ENCODE results near the gene FA2H.

Gene FA2H

DNA sequence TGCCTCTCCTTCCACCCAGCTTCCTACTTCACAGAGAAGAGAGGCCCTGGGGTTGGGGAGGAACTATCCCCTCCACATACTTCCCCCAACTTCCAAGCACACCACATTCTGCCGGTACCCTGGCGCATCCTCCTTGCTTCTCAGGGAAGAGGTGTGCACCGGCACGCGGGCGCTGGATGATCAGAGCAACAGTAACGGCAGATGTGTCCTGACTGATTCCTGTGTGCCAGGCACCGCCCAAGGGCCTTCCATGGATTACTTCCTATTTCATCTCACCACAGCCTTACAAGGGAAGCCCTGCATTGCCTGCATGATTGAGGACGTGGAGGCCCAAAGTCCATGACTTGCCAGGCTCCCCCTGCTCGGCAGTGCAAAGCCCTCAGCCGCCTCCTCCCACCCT is 52.9 kb downstream of the FA2H start:
- no peak for DNase-seq

DNA sequence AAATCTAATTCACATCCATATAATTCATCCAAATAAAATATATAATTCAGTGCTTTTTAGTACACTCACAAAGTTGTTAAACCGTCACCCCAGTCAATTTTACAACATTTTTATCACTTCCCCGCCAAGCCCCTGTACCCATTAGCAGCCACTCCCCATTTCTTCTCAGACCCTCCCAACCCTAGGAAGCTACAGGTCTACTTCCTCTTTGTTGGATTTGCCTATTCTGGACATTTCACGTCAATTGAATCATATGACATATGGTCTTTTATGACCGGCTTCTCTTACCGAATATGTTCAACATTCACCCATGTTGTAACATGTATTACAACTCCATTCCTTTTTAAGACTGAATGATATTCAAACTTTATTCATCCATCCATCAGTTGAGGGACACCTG is 54.0 kb downstream of the FA2H start:
- no peak for DNase-seq

DNA sequence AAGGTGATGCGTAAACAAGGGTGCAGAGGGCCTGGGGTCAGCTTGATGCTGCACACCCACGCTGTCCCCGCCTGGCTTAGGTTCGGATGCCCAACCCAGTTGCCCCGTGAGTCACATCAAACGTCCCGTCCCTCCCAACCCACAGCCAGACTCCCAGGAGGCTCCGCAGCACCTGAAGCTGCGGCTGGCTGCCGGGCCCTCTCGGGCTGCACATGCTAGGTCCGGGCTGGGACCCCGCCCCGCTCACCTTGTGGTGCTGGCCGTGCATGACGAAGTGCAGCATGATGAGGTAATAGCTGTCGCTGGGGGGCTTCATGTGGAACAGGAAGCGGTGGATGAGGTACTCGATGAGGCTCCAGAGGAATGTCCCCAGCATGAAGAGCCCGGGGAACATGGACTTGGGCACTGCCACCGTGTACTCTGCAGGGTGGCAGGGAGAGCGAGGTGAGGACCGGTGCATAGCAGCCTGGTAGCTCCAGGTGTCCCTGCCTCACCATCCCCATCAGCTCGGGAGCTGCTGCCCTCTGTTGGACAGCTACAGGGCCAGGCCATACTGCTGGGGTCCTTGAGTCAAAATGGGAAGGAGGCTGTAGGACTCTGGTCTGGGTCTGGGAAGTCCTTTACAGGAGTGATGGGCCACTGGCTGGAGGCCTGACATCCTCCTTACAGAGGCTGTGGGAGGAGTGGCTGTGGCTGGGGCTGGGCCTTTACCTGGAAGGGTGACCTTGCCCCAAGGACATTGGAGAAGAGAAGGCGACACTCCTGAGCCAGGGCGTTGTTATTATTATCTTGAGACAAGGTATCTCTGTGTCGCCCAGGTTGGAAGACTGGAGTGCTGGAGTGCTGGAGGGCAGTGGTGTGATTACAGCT is 55.6 kb downstream of the FA2H start:
- no peak for DNase-seq

DNA sequence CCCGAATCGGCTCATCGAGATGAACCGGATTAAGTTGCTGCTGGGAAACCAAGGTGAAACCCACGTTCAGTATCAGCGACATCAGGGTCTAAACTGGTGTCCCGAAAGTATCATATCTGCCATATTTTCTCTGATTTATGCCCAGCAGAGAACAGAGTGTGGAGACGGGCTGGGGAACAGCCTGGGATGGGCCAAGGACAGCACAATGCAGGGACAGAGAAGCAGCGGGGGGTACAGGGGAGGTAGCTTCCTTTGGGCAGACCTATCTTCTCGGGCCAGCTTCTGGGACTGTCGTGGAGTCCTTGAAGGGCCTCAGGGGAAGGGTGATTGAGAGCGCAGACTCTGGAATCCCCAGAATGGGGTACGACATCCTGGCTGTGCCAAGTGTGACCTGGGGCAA is 56.5 kb downstream of the FA2H start:
- DNase-seq = no peak

DNA sequence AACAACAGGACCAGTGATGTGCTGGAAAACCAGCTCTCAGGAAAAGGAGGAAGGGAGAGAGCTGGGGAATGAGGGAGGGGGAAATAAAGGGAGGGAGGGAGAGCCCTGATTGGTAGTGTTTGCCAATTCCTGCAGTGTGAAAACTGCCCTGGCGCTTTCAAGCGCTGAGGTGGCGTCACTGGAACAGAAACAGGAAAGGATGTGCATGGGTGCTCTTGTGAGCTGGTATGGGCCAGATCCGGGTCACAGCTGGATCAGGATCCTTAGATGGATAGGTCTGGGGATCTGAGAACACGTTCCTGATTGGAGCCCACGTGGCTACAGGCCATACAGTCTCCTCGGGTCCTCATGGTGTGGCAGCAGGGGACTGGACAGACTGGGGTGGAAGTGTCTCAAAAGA is 57.3 kb downstream of the FA2H start:
- DNase-seq = no peak

DNA sequence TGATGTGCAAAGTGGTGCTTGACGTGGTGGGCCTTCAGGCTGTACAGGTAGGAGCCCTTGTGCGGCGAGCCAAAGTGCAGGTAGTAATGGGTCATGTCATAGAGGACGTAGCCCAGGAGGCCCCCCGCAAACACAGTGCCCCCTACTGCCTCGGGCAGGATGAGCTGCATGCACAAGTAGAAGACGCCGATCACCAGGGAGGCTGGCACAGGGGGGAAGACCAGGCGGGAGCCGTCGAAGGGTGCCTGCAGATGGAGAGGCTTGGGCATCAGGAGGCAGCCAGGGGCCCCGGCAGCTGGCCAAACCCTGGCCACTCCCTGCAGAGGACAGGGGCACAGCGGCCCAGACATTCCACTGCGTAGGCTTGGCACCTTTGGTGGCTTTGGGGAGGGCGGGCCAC is 58.3 kb downstream of the FA2H start:
- no peak for DNase-seq

DNA sequence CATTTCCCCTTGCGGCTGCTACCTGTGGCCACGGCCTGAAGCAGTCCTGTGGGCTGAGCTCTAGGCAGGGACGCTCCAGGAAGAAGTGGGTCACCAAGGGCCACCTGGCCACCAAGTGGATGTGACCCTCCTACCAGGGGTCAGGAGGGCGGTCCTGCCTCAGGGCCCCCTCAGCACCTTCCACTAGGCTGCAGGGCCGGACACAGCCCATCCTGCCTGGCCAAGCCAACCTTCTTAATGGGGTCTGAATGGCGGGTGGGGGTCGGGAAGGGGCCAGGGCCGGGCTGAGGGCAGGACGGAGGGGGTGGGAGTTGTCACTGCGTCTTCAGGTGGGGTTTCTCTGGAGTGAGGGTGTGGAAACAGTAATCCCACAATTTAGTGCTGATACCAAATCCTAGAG is 60.7 kb downstream of the FA2H start:
- no peak for DNase-seq

DNA sequence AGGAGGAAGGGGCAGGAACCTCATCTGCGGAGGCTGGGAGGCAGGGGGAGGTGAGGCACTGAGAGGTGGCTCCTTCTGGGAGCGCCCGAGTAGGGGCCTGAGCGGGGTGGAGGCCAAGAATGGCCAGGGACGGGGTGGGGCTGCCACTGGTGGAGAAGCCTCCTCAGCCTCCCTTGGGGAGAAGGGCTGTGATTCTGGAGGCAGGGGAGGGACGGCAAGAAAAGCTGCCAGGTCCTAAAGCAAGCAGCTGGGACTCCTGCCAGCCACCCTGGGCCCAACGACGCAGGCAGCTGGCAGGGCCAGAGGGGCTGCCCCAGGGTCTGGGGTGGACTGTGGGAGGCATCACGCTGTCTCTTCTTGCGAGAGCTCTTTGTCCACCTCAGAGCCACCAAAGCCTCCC is 61.3 kb downstream of the FA2H start:
- DNase-seq = no peak

DNA sequence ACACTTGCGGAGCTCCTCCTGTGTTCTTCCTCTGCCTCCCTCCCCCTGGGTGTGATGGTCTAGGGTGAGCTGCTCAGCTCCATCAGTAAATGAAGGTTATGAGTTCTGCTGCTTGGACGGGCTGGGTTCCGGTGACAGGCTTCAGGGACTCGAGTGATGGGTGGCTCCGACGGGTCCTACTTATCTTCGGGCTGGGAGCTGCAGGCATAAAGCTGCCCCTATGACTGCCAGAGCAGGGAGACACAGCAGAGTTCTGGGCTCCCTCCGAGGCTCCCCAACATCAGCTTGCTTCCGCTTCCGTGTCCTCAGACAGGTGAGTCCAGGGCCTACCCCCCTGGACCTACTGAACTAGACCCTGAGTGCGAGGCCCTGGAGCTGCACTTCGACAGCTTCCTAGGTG is 62.7 kb downstream of the FA2H start:
- no peak for DNase-seq

DNA sequence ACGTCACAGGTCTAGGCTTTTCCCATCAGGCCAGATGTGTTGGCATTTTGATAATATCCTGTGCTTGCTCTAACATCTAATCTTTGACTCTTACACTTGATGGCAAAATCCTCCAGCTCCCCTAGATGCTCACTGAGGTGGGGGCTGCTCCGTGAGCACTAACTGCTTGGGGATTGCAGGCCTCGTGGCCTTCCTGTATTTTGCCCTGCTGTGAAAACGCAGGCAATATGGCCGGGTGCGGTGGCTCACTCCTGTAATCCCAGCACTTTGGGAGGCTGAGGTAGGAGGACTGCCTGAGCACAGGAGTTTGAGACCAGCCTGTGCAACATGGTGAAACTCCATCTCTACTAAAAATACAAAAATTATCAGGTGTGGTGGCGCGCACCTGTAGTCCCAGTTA is 64.2 kb downstream of the FA2H start:
- DNase-seq = no peak

DNA sequence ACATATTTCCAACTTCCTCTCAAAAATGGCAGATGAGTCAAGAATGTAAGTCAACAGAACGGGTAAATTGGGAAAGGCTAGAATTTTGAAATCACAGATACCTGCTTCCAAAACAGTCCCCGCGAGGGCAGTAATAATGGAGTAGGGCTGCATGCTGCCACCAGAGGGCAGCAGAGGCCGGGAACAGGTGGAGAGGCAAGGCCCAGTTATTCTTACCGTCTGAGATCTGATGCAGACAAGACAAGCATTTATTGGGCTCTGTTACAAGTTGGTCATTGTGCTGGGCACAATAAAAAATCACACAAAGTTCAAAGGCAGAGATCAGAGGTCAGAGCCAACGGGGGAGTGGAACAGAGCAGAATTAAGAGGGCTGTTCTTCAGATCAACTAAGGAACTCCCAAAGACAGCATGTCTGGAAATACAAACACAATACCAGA is 65.2 kb downstream of the FA2H start:
- DNase-seq = peak; percentile 83

DNA sequence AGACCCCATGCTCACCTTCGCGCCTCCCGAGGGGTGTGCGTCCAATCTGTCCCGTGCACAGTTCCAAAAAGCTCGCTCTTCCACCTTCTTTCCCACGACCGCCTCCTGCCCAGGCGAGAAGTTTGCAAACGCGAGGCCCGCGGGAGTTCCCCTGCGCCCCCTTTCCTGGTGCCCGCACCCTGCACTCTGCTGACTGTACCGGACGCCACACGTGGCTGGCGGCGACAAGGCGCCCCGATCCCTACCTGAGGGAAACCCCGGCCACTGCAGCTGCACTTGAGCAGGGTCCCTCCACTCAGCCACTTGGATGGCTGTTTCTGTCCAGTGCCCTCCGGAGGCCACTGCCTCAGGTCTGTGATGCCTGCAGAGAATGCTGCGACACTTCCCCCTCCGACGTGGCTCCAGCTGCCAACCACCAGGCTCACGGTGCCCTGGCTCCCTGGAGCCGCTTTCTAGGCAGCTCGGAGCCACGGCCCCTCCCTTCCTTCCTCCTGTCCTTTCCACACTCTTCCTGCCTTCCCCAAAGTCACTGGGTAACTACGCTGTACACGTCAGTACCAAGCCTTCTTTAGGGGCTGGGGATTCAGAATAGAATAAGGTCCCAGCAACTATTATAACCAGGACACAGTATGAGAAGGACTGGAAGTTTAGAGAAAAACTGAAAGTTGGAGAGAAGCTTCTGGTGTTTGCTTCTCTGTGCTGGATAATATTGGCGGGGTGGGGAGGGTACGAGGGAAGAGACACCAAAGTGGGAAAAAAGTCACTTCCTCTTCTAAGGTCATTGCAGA is 74.0 kb downstream of the FA2H start, which contains the start of gene MLKL:
MLKL (minus strand) TSS at position 425 of the 788 bp plus-strand sequence. CDS start 5,105 bp downstream, outside the sequence.
- DNase-seq = peak; percentile 64

DNA sequence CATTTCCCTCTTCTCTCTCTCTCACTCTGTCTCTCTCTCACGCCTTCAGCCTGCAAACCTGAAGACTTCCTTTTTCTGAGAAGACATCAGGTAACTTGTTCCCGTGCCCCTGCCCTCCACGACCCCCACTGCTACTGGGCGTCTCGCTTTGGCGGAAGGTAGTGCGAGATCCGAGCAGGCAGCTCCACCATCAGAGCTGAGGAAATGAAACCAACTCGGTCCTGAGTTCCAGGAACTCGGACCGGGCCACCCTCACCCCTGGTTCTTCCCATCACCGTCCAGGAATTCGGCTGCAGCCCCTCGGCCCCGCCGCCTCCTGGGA is 74.5 kb downstream of the FA2H start:
- DNase-seq = peak; percentile 31

DNA sequence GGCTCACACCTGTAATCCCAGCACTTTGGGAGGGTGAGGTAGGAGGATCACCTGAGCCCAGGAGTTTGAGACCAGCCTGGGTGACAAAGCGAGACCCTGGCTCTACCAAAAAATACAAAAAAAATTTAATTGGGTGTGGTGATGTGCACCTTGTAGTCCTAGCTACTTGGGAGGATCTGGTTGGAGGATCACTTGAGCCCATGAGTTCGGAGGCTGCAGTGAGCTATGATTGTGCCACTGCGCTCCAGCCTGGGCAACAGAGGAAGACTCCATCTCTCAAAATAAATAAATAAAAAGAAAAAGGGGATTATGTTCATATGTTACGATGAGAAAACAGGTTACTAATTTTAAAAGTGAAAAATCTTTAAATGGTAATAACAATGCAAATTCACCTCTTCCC is 75.0 kb downstream of the FA2H start:
- no peak for DNase-seq

DNA sequence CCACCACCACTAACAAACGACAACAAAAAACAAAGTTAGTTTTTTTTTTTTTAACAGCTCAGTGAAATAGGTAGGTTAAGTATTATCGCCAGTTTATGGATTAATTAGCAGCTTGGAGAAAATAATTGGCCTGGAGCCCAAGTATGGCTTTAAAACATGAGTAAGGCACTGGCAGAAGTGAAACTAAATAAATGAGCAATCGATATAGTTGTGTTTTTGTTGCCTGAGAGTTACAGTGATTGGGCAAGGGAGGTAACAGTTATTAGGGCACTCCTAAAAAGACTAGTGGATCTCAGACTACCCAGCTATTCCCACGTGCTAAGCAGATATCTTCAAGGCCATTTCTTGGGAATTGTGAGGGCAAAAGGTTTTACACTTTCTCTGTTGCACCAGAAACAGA is 76.4 kb downstream of the FA2H start:
- no peak for DNase-seq

DNA sequence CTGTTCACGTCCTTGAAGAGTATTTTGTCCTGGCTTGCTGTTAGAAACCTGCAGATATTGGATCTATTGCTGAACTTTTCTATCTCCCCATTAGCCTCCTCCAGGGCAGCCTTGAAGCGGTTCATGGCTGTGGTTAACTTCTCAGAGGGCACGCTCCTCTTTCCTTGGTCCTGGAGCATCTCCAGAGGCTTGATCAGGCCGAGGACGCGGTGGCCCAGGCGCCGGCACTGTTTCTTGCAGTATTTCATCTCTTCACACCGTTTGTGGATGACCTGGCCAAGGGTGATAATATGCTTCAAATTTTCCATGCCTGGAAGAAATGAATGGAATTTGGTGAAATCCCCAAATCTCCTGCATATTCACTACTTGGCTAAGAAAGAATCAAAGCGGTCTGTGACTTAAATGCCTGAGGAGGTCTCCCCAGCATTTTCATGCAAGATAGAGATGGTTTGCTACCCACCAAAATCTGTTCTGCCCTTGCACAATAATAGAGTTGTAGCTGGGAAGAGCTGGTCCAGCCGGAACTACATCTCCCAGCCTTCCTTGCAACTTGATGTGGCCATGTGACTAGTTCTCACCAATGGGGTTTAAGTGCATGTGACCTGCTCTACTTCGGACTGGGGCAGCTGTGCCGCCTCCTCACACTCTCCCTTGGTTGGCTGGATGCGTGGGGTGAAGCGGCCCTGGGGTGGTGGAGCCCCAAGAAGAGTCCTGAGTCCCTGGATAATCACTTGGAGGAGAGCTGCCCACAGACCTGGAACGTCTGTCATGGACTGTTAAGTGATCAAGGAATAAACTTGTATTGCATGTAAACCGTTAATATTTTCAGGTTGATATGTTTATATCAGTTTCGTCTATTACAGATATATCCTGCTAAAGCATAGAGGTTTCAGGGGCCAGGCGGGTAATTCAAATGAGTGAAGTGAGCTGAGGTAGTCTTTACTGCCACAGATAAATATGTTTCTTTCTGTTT is 78.9 kb downstream of the FA2H start:
- peak; percentile 54 for DNase-seq

DNA sequence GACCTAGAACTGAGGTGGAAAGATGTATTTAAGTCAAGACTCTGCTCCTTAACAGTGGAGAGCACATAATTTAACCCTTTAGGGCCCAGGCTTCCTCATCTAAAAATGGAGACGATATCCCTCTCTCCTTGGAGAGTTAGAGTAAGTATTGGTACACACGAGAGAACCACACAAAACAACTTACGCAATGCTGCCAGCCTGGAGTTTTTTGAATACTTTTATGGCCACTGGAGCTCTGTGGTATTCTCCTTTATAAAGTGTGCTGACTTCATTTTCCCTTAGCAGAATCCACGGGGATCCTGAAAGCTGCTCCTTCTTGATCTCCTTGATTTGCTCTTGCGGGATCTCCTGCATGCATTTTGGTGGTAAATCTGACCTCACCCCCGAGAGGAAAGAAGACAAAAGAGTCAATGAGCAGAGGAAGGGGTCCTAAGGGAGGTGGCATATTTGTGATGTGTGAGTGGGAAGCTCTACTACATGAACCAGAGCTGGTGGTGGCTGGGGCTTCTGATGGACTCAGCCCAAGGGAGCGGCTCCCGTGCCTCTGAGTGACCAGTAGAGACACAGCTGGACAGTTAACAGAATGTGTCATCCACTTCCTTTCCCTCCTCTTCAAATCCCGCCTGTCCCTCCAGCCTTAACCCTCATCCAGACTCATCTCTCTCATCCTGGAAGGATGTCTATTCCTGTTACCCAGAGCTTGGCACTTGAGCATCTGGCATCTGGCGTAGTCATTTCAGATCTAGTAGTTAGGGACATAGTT is 83.3 kb downstream of the FA2H start:
- no peak for DNase-seq

DNA sequence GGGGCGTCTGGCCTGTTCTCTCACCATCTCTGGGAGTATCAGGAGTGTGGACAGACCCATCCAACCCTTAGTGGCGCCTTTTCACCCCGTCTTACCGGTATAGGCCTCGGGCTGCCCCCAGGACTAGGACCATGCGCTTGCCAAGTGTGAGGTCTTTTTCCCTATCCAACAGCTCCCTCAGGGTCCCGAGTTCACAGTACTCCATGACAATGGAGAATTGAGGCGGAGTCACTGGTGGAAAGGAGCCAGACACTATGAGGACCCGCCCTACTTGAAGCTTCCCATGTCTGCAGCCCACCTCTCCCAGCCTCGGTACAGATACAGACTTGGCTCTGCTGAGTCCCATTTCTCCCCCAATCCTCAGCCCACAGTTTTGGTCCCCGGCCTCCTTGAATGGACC is 92.1 kb downstream of the FA2H start:
- DNase-seq = no peak

DNA sequence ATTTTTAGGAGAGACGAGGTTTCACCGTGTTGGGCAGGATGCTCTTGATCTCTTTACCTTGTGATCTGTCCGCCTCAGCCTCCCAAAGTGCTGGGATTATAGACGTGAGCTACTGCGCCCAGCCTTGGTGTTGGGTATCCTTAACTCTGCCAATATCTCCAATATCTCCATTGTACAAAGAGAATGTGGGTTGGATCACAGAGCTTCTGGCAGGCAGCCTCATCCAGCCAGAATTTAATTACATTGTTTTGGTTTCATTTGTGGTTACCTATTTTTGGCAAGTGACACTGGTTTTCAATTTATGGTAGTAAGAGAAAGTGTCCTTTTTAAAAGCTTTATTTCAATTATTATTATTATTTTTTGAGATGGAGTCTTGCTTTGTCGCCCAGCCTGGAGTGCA is 93.9 kb downstream of the FA2H start:
- no peak for DNase-seq

DNA sequence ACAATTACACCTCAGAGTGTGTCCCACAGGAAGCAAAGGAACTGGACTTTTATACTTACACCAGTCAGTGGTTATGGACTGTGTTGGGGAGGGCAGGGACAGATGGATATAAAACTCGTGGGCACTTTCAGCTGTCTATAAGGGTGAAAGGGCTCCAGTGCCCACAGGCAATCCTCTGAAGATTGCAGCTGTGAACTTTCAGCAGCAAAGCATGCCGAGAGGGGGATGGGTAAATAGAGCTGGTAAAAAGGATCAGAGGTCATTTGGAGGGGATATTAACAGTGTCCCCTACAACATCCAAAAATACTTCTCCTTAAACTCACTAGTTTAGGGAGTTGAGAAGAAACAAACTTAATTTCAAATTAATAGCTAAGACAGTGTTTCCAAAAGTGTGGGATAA is 94.6 kb downstream of the FA2H start:
- no peak for DNase-seq

DNA sequence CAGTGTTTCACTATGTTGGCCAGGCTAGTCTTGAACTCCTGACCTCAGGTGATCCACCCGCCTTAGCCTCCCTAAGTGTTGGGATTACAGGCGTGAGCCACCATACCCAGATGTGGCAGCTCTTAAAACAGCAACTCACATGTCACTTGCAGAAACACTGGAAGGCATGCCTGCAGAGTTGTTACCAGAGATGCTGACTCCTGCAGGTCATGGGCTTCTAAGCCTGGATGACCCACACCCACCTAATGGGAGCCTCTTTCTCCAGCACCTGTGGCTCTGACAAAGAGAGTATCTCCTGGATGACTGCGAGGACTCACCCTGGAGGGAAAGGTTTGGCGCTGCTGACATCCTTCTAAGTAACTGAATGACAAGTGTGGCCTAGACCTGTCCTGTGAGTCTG is 96.8 kb downstream of the FA2H start:
- DNase-seq = no peak

DNA sequence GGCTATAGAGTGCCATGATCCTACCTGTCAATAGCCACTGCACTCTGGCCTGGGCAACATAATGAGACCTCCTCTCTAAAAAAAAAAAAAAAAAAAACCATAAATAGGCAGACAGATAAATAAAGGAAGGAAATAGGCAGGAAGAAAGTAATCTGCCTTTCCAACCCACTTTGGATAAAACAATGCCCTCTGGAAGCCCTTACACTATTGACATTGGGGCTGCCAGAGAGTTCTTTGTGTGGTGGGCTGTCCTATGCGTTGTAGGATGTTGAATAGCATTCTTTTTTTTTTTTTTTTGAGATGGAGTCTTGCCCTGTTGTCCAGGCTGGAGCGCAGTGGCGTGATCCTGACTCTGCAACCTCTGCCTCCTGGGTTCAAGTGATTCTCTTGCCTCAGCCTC is 100.7 kb downstream of the FA2H start:
- DNase-seq = no peak
